K562 (cell line): ENCODE measurements around the gene ERFL. TPM values are rescaled to one million over a fixed set of nuclear protein-coding genes. Genes with fewer than 3 reads are reported as not detected.

Source experiments
- BRF1 ChIP-seq: IDR thresholded peaks from 3 replicates; pipeline ENCODE4 v1.6.1; 2011; ENCODE audit warnings: borderline replicate concordance, mild to moderate bottlenecking; ENCODE audit not compliant: insufficient read length; ENCODE audit errors: extremely low read depth
- C11orf30 ChIP-seq: fragments of 450-650 bp; IDR thresholded peaks from 2 replicates; pipeline ENCODE4 v1.6.1; 2016; ENCODE audit warnings: low read depth, mild to moderate bottlenecking
- CC2D1A ChIP-seq: fragments of 450-650 bp; IDR thresholded peaks from 2 replicates; pipeline ENCODE4 v1.6.1; 2017; ENCODE audit warnings: mild to moderate bottlenecking
- E2F3 ChIP-seq: fragments of 250-450 bp; sonication (Bioruptor Pico); IDR thresholded peaks from 2 replicates; pipeline ENCODE4 v1.4.0; 2020; ENCODE audit warnings: mild to moderate bottlenecking
- EHMT2 ChIP-seq: fragments of 450-650 bp; IDR thresholded peaks from 2 replicates; pipeline ENCODE4 v1.6.1; 2018; ENCODE audit warnings: antibody characterized with exemption
- EP300 ChIP-seq: IDR thresholded peaks from 2 replicates; pipeline ENCODE4 v1.6.1; 2012; ENCODE audit warnings: low read length, improper control_type of control experiment
- ESRRA ChIP-seq: fragments of 450-650 bp; IDR thresholded peaks from 2 replicates; pipeline ENCODE4 v1.6.1; 2014; ENCODE audit warnings: low read depth, mild to moderate bottlenecking, moderate library complexity, borderline replicate concordance
- HNRNPH1 ChIP-seq: fragments of 200-400 bp; formaldehyde crosslinking; optimal IDR thresholded peaks from 2 replicates; pipeline ENCODE3; 2017; ENCODE audit warnings: low read depth, mild to moderate bottlenecking, low read length, moderate library complexity
- HNRNPLL ChIP-seq: fragments of 200-400 bp; formaldehyde crosslinking; IDR thresholded peaks from 2 replicates; pipeline ENCODE4 v1.6.1; 2017; ENCODE audit warnings: low read length, low read depth, mild to moderate bottlenecking; ENCODE audit not compliant: poor library complexity, severe bottlenecking
- IRF9 ChIP-seq: fragments of 450-650 bp; IDR thresholded peaks from 2 replicates; pipeline ENCODE4 v1.6.1; 2016; ENCODE audit warnings: missing biosample characterization, missing genetic modification characterization
- MTA1 ChIP-seq: fragments of 450-650 bp; IDR thresholded peaks from 2 replicates; pipeline ENCODE4 v1.6.1; 2017; ENCODE audit warnings: borderline replicate concordance
- PHB ChIP-seq: fragments of 250-450 bp; sonication (Bioruptor Pico); IDR thresholded peaks from 2 replicates; pipeline ENCODE4 v1.5.0; 2021
- PHF20 ChIP-seq: fragments of 450-650 bp; IDR thresholded peaks from 2 replicates; pipeline ENCODE4 v1.6.1; 2018; ENCODE audit not compliant: partially characterized antibody
- POLR3A ChIP-seq: IDR thresholded peaks from 2 replicates; pipeline ENCODE4 v1.6.1; 2011; ENCODE audit warnings: borderline replicate concordance, mild to moderate bottlenecking, moderate library complexity; ENCODE audit not compliant: insufficient read length, insufficient read depth; ENCODE audit errors: extremely low read depth
- SMAD1 ChIP-seq: fragments of 150-350 bp; IDR thresholded peaks from 2 replicates; pipeline ENCODE4 v1.6.1; 2014; ENCODE audit warnings: low read length, low read depth; ENCODE audit not compliant: partially characterized antibody
- SMARCB1 ChIP-seq: IDR thresholded peaks from 2 replicates; pipeline ENCODE4 v1.6.1; 2011; ENCODE audit warnings: improper control_type of control experiment, low read depth; ENCODE audit not compliant: insufficient read length
- TRIM24 ChIP-seq, 2 experiments: fragments of 450-650 bp; IDR thresholded peaks; 2 replicates each; pipeline ENCODE4 v1.6.1; 2016
- TRIM28 ChIP-seq: fragments of 450-650 bp; IDR thresholded peaks from 2 replicates; pipeline ENCODE4 v1.6.1; 2017
- XRCC5 ChIP-seq: fragments of 200-400 bp; formaldehyde crosslinking; IDR thresholded peaks from 2 replicates; pipeline ENCODE4 v1.6.1; 2017; ENCODE audit warnings: low read depth, mild to moderate bottlenecking, low read length
- ZC3H8 ChIP-seq: fragments of 450-650 bp; IDR thresholded peaks from 2 replicates; pipeline ENCODE4 v1.6.1; 2017
- ZFP36 ChIP-seq: fragments of 150-350 bp; IDR thresholded peaks from 2 replicates; pipeline ENCODE4 v1.6.1; 2018; ENCODE audit warnings: low read length, low read depth; ENCODE audit not compliant: partially characterized antibody
- ZNF23 ChIP-seq: fragments of 250-450 bp; sonication (Bioruptor Pico); IDR thresholded peaks from 2 replicates; pipeline ENCODE4 v1.4.0; 2020; ENCODE audit warnings: mild to moderate bottlenecking
- polyA plus RNA-seq, 8 experiments: library from polyadenylated mRNA; depleted of rRNA in 4 of 8; stranded (reverse) in 5 of 8; unstranded in 3 of 8; fragments of >200 nt; fragmentation: Nextera tagmentation in 2 of 8; fragmentation: Illumina TruSeq in 1 of 8; extraction: Ambion mirVana in 2 of 8; extraction: Trizol in 1 of 8; gene quantifications; 2 replicates each; pipeline versions ENCODE4 v1.2.1 to v1.2.3, GENCODE V29; 2011 to 2014; ENCODE audit warnings: inconsistent platforms in 1 of 8, missing spikeins in 1 of 8
- total RNA-seq, 7 experiments: library from RNA; depleted of rRNA in 6 of 7; stranded (reverse); fragments of >200 nt in 6 of 7; fragmentation: Illumina TruSeq in 2 of 7; extraction: Trizol in 2 of 7; gene quantifications; 2 replicates each; pipeline versions ENCODE4 v1.2.1 to v1.2.3, GENCODE V29; 2011 to 2021; ENCODE audit warnings: low replicate concordance in 1 of 7
- TF ChIP-seq, protein P1 (sequence below): sonication (generic); formaldehyde crosslinking; IDR thresholded peaks from 2 replicates; pipeline ENCODE4 v1.8.0; 2022; ENCODE audit warnings: mild to moderate bottlenecking, missing genetic modification reagents
- TF ChIP-seq, protein P2 (sequence below): fragments of 450-650 bp; IDR thresholded peaks from 2 replicates; pipeline ENCODE4 v1.6.1; 2016
- TF ChIP-seq, protein P3 (sequence below): fragments of 450-650 bp; IDR thresholded peaks from 2 replicates; pipeline ENCODE4 v1.6.1; 2016; ENCODE audit warnings: borderline replicate concordance

ERFL gene
- total and polyA plus RNA-seq, 9 of the 15 experiments (the other 6 are each of a cell fraction or from before 2014, with no cell fraction given), result 0.07 to 0.75 (median 0.32) TPM; not detected in 4

DNA sequence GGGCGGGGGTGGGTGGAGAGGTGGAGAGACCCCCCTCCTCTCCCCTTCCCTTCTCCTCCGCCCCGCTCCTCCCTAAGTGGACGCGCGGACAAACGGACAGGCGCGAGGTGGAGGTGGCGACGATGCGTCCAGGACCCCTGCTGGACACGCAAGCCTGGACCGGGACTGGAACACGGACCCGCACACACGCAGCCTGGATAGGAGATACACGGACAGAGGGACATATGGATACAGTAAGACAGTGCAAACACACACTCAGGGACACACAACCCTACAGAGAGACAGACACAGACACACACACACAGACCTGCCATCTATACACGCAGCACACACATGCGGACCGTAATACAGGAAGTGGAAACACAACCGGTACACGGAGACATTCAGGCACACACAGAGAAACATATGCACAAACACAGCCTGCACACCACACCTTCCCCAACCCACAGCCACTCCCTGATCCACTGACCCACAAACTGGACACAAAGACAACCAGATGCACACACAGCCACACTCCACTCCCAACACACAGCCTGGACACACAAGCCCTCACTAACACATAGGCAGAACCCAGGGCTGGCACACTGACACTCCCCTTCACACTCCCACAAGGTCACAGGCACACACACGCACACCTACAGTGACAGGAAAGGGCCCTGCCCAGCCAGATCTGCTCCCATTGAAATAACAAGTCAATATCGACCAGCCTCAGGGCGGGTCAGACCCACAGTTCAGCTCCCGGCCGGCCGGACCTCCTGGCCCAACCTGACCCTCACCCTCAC is 696 bp upstream of the ERFL start (continued):
- TF ChIP-seq, protein P1, sequence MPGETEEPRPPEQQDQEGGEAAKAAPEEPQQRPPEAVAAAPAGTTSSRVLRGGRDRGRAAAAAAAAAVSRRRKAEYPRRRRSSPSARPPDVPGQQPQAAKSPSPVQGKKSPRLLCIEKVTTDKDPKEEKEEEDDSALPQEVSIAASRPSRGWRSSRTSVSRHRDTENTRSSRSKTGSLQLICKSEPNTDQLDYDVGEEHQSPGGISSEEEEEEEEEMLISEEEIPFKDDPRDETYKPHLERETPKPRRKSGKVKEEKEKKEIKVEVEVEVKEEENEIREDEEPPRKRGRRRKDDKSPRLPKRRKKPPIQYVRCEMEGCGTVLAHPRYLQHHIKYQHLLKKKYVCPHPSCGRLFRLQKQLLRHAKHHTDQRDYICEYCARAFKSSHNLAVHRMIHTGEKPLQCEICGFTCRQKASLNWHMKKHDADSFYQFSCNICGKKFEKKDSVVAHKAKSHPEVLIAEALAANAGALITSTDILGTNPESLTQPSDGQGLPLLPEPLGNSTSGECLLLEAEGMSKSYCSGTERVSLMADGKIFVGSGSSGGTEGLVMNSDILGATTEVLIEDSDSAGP (CRISPR knock-in tag), result no peak; the same call in 1 of the 2 replicates
- TF ChIP-seq IRF9 (tag) (no peak), MTA1 (peak; percentile 88), EHMT2 (0 out of 2 replicates have a peak, but pooled peaks have one; percentile 41), SMARCB1 (no peak), ZNF23 (CRISPR knock-in tag) (no peak), HNRNPLL (no peak), ZC3H8 (peak; percentile 58; the same call in 1 of the 2 replicates), PHF20 (peak; percentile 36), ESRRA (peak; percentile 39; the same call in 1 of the 2 replicates), SMAD1 (no peak), C11orf30 (no peak), BRF1 (no peak), TRIM24 (IDR thresholded peaks at IDR 0.05) (peak; percentile 27 to 35; a peak in 3 of 4 replicates), EP300 (no peak), E2F3 (CRISPR knock-in tag) (no peak), CC2D1A (peak; percentile 49), ZFP36 (peak; percentile 15), PHB (CRISPR knock-in tag) (no peak), POLR3A (no peak), HNRNPH1 (no peak), TRIM28 (peak; percentile 41; the same call in 1 of the 2 replicates), XRCC5 (no peak)
- TF ChIP-seq, protein P2, sequence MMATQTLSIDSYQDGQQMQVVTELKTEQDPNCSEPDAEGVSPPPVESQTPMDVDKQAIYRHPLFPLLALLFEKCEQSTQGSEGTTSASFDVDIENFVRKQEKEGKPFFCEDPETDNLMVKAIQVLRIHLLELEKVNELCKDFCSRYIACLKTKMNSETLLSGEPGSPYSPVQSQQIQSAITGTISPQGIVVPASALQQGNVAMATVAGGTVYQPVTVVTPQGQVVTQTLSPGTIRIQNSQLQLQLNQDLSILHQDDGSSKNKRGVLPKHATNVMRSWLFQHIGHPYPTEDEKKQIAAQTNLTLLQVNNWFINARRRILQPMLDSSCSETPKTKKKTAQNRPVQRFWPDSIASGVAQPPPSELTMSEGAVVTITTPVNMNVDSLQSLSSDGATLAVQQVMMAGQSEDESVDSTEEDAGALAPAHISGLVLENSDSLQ, result peak; percentile 22; the same call in 1 of the 2 replicates
- TF ChIP-seq, protein P3, sequence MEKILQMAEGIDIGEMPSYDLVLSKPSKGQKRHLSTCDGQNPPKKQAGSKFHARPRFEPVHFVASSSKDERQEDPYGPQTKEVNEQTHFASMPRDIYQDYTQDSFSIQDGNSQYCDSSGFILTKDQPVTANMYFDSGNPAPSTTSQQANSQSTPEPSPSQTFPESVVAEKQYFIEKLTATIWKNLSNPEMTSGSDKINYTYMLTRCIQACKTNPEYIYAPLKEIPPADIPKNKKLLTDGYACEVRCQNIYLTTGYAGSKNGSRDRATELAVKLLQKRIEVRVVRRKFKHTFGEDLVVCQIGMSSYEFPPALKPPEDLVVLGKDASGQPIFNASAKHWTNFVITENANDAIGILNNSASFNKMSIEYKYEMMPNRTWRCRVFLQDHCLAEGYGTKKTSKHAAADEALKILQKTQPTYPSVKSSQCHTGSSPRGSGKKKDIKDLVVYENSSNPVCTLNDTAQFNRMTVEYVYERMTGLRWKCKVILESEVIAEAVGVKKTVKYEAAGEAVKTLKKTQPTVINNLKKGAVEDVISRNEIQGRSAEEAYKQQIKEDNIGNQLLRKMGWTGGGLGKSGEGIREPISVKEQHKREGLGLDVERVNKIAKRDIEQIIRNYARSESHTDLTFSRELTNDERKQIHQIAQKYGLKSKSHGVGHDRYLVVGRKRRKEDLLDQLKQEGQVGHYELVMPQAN, result peak; percentile 92
